HG03280 (cell line): Measurements from ENCODE around the gene LRP10.
A peak's percentile ranks its signal among the peaks of the same experiment; 100 is the strongest.

ENCODE experiments used
- ATAC-seq: cut with Tn5 transposase; IDR thresholded peaks from one replicate; pipeline ENCODE4 v1.9.1; 2021; ENCODE audit warnings: mild to moderate bottlenecking, moderate library complexity; ENCODE audit not compliant: unreplicated experiment

LRP10 gene

GRCh38 chr14:22864979-22865378 lies 6.6 kb upstream of the LRP10 start:
- no peak for ATAC-seq

- ATAC-seq = no peak
These were observed 5.8 kb upstream of the LRP10 start for GRCh38 chr14:22865424-22866405.

- ATAC-seq = no peak
These were observed 4.7 kb upstream of the LRP10 start for GRCh38 chr14:22866874-22867273.

- peak; percentile 33 for ATAC-seq
These were observed 723 bp upstream of the LRP10 start for GRCh38 chr14:22870811-22871223.

- ATAC-seq = peak; percentile 18
These were observed 693 bp downstream of the LRP10 start for GRCh38 chr14:22872033-22872832.

GRCh38 chr14:22872833-22873520 lies 1.4 kb downstream of the LRP10 start:
- ATAC-seq = no peak

GRCh38 chr14:22875003-22875747 lies 3.6 kb downstream of the LRP10 start:
- ATAC-seq = no peak

GRCh38 chr14:22875748-22876319 lies 4.3 kb downstream of the LRP10 start:
- ATAC-seq = no peak

- no peak for ATAC-seq
These were observed 5.5 kb downstream of the LRP10 start for GRCh38 chr14:22877000-22877501.

- ATAC-seq = no peak
These were observed 7.0 kb downstream of the LRP10 start for GRCh38 chr14:22878271-22879246.

GRCh38 chr14:22882064-22882463 lies 10.5 kb downstream of the LRP10 start:
- ATAC-seq = no peak

- ATAC-seq = no peak
These were observed 11.1 kb downstream of the LRP10 start for GRCh38 chr14:22882529-22883172.

GRCh38 chr14:22883173-22883976 lies 11.8 kb downstream of the LRP10 start, which contains the start of gene REM2:
Gene REM2 (plus strand): TSS chr14:22883222. CDS start chr14:22883288, 66 bp downstream.
- ATAC-seq = no peak

- ATAC-seq = no peak
These were observed 12.7 kb downstream of the LRP10 start for GRCh38 chr14:22884076-22884737.

- no peak for ATAC-seq
These were observed 13.4 kb downstream of the LRP10 start for GRCh38 chr14:22884738-22885523.

- ATAC-seq = no peak
These were observed 14.4 kb downstream of the LRP10 start for GRCh38 chr14:22885975-22886374.
